GM12801 (cell line): ENCODE results near the gene TTC38.

Source experiments
- TF ChIP-seq, protein P1 (sequence below): IDR thresholded peaks from one replicate; pipeline ENCODE4 v1.5.1; 2011; ENCODE audit warnings: control low read depth; ENCODE audit not compliant: insufficient read length; ENCODE audit errors: extremely low read depth

The TTC38 gene

GRCh38 chr22:46319319-46319718 lies 51.5 kb downstream of the TTC38 start:
- TF ChIP-seq, protein P1, sequence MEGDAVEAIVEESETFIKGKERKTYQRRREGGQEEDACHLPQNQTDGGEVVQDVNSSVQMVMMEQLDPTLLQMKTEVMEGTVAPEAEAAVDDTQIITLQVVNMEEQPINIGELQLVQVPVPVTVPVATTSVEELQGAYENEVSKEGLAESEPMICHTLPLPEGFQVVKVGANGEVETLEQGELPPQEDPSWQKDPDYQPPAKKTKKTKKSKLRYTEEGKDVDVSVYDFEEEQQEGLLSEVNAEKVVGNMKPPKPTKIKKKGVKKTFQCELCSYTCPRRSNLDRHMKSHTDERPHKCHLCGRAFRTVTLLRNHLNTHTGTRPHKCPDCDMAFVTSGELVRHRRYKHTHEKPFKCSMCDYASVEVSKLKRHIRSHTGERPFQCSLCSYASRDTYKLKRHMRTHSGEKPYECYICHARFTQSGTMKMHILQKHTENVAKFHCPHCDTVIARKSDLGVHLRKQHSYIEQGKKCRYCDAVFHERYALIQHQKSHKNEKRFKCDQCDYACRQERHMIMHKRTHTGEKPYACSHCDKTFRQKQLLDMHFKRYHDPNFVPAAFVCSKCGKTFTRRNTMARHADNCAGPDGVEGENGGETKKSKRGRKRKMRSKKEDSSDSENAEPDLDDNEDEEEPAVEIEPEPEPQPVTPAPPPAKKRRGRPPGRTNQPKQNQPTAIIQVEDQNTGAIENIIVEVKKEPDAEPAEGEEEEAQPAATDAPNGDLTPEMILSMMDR = no peak

DNA sequence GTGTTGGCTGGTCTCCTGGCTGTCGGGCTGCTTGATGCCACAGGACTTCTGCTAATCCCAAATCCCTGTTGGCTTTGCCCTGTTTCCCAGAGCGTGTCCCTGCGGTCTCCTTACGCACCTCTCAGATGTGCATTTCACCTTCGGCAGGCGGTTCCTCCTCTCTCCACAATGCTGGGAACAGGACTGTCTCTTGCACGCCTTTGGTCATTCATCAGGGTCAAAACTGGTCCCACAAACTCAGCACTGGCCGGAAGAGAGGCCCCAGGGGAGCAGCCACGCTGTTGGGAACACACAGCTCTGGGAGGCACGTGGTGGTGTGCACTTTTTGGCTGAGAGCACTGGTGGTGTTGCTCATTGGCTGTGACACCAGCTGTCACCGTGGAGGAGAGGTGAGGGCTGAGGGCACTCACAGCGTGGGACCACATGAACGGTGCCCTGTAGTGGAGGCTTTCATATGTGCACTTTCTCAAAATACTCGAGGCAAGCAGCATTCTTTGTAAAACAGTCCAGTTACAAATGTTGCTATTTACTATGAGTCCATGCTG lies 52.4 kb downstream of the TTC38 start:
- TF ChIP-seq, protein P1 = no peak

GRCh38 chr22:46320716-46321386 lies 53.0 kb downstream of the TTC38 start:
- TF ChIP-seq, protein P1 = no peak

DNA sequence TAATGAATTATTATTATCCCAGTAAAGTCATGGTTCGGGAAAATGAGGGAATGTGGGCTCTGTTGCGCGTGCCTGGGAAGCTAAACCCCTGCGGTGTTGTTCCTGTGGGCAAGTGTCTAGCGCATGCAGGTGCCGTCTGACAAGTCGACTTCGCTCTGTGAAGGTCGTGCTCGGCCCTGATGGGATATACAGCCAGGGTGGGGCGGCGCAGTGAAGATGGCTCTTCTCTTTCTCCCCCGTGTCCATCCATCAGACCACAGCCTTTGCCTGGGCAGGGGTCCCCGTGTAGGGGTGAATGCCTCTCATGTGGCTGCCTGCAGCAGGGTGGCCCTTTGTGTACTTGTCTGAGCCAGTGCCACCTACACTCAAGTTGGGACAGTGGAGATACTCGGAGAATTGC lies 54.9 kb downstream of the TTC38 start:
- TF ChIP-seq, protein P1 = no peak

GRCh38 chr22:46323162-46323561 lies 55.4 kb downstream of the TTC38 start:
- TF ChIP-seq, protein P1 = no peak

DNA sequence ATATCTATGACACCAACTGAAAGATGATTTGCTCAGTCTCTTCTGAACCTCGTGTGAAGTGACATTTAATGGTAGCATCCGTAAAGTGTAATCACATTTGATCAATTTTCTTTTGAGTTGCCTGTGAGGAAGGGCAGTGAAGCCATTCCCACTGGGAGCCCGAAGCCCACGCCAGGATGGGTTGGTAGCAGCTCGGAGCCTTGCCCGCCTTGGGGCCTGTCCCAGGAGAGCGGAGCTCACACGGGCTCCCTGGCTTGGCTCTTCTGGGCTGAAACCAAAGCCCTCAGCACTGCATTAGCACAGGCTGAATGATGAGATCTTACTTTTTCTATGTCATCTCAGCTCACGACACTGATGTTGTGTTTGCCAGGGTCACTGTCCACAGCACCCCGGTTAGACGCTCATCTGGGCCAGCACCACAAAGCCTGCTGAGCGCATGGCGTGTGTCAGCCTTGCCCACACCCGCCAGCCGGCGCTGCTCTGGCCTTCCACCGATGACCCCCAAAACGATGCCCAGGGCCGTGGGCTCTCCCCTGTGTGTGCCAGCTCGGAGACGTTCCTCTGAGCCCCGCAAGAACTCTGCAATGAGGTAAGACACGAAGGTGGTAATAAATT lies 58.4 kb downstream of the TTC38 start:
- TF ChIP-seq, protein P1 = no peak

GRCh38 chr22:46327691-46328465 lies 60.1 kb downstream of the TTC38 start:
- TF ChIP-seq, protein P1 = no peak
